DMS114 treated with DMSO at 0.1 percent for 48 hours (cell line): ENCODE measurements around the gene HYAL3.
"Not testable (repeated sequence)": the region's sequence is repeated elsewhere in the genome, so short reads cannot be mapped to it uniquely, and the experiment has no call there.

Experiments
- DNase-seq: peaks from one replicate; lab custom pipeline; 2025; ENCODE audit not compliant: unreplicated experiment; lab: John Stamatoyannopoulos, UW

The HYAL3 gene

DNA sequence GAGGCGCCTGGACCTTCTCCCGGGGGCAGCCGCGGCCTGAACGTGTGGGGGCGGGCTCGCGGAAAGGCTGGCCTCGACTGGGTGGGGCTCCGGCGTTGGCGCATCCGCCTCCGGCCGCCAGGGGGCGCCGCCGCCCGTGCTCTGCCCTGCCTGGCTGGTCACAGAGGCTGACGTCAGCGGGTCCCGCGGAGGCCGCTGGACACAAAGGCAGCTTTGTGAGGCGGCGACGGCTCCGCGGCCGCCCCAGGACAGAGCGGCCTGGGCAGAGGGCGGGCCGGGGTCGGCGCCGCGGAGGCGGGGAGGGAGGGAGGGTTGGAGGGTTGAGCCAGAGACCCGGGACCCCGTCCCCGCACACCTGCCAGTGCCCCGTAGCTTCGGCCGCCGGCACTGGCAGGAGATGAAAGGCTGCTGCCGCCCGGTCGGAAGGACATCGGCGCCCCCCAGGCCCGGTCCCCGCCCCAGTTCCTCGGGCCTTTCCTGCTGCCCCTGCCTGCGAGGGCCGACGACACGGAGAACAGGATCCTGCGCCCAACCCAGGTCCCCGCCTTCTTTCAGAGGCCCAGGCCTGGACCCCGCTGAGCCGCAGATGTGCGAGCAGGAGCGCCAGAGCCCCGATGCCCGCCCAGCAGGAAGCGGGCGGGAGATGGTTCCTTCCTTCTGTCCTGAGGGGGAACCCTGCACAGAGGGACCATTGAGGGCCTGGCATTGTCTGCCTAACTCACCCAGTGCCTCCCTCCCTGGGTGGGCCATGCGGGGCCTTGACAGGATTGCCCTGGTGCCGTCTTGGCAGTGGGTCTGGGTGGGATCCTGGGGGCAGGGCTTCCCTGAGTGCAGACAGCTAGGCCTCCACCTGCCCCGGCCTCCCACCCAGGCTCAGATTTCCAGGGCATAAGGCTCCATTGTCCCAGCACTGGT lies 38.9 kb downstream of the HYAL3 start:
- DNase-seq = peak; percentile 68

GRCh38 chr3:50259432-50260026 lies 39.7 kb downstream of the HYAL3 start:
- no peak for DNase-seq

DNA sequence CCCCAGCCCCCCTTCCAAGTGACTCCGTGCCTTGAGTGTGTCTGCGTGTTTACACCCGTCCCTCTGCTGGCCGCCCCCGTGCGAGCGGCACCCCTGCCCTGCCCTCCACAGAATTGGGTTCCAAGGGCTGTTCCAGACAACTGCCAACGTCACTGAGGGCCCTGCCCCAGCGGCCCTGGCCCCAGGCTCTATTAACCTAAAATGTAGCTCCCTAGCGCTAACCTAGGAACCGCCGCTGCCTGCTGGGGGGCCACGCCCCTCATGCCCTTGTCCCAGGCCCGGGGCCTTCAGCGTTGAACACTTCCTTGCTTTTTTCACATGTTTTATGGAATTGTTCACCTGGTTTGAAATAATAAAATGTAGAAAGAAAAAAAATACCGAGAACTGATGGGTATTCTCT lies 40.2 kb downstream of the HYAL3 start:
- no peak for DNase-seq

DNA sequence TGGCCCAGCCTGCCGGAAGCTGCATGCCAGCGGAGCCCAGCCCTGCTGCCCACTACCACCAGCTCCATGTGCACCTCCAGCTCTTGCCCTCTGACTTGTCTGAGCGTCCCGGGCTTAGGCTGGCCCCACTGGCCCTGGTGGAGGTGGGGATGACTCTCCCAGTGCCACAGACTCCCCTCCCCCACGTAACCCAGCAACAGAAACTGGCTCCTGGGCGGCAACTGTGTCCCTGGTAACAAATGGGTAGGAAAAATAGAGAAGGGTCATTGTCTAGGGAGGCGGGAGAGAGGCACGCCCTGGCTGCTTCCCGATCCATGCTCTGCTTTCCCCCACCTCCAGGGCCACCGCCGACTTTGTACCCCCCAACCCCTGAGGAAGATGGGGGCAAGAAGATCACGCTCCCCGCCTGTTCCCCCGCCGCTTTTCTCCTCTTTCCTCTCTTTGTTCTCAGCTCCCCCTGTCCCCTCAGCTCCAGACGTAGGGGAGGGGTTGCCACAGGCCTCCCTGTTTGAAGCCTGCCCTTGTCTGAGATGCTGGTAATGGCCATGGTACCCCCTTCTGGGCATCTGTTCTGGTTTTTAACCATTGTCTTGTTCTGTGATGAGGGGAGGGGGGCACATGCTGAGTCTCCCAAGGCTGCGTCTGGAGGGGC lies 41.0 kb downstream of the HYAL3 start:
- DNase-seq = no peak

DNA sequence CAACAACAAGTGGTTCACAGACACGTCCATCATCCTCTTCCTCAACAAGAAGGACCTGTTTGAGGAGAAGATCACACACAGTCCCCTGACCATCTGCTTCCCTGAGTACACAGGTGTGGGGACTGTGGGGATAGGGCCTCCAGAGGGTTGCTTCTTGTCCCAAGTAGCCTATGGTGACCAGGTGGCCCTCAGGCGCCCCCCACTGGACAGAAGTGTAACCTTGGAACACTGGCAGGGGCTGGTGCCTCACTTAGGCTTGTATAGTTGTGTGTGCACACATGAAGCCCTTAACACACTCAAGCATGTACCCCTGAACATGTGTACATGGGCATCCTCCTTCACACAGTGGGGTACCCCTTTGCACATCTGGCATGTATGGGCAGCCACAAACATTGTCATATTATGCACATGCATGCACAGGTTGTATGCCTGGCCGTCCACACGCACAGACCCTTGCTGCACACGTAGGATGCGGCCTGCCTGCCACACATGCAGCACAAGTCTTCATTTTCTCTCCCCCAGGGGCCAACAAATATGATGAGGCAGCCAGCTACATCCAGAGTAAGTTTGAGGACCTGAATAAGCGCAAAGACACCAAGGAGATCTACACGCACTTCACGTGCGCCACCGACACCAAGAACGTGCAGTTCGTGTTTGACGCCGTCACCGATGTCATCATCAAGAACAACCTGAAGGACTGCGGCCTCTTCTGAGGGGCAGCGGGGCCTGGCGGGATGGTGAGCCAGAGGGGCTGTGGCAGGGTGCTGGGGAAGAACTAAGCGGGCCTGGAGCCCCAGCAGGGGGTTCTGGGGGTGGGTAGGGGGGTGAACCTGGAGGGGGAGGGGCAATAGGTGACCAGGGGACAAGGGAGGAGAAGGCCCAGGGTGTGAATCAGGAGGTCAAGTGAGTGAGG lies 42.0 kb downstream of the HYAL3 start:
- peak; percentile 14 for DNase-seq

DNA sequence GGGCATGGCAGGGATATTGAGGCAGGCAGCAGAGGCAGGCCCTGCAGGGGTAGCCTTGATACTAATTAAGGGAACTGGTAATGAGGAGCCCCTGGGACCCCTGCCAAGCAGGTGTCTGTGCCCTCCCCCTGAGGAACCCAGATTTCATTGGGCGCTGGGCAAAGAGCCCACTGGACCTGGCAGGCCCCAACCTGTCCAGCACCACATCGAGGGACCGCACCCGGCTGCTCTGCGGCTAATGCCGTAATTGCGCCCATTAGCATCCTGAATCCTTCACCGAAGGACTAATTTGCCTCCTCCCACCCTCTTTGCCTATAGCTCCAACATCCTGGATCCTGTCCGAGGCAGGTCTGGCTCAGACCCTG lies 44.0 kb downstream of the HYAL3 start:
- DNase-seq = no peak

GRCh38 chr3:50254577-50255250 lies 44.5 kb downstream of the HYAL3 start:
- DNase-seq = no peak

GRCh38 chr3:50251220-50251619 lies 48.0 kb downstream of the HYAL3 start:
- DNase-seq = no peak

GRCh38 chr3:50250514-50250913 lies 48.7 kb downstream of the HYAL3 start:
- DNase-seq = no peak

DNA sequence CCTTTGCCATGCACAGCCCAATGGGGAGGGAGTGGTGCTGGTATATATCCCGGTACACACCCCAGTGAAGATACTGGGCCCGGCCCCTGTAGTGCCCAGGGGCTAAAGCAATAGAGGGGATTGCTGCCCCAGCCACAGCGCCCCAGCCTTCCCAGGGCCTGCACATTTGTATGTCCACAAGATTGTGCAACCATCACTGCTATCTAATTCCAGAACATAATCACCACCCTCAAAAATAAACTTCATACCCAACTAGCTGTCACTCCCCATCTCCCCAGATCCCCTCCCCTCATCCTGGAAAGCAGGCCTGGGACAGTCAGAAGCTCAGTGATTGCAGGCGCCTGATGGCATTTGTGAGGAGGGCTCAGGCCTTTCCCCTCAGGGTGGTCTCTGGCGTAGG lies 49.7 kb downstream of the HYAL3 start:
- no peak for DNase-seq

DNA sequence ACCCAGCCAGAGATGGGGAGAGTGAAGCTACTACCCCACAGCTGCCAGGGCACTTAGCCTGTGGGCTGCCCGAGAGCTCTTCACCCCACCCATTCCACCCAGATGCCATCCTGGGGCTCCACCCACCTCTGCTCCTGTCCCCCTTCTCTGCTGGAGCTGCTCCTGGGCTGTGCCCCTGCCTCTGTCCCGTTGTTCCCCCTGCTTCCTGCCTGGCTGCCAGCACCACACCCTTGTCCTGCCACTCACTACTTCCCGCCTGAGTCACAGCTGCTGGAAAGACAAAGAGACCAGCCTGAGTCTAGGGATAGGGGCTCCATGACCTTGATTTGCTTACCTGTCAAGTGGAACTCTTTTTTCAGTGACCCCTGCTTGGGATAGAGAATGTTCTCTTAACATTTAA lies 50.8 kb downstream of the HYAL3 start:
- DNase-seq = no peak

- no peak for DNase-seq
Measured at GRCh38 chr3:50246517-50246954, 52.7 kb downstream of the HYAL3 start.

- DNase-seq = peak; percentile 46
Measured at GRCh38 chr3:50245831-50246516, 53.2 kb downstream of the HYAL3 start.

DNA sequence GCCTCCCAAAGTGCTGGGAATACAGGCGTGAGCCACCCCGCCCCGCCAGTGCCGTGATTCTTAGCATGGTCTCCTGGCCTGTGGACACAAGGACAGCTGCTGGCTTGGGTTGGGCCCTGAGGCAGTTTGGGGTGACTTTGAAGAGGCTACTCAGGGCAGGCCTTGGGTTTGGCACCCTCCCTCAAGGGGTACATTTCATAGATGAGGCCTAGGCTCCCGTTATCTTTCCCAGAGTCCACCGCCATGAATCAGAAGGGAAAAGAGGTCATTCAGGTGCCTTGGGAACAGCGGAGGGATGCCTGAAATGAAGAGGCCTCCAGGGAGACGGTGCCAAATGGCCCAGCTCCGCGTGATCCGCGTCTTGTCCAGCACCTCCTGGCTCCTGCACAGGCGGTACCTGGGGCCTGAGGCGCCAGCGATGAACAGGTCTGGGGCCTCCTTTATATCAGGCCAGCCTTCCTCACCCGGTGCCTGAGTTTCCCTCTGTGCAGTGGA lies 53.9 kb downstream of the HYAL3 start:
- no peak for DNase-seq

- not testable (repeated sequence) for DNase-seq
Measured at GRCh38 chr3:50244813-50245212, 54.4 kb downstream of the HYAL3 start.

DNA sequence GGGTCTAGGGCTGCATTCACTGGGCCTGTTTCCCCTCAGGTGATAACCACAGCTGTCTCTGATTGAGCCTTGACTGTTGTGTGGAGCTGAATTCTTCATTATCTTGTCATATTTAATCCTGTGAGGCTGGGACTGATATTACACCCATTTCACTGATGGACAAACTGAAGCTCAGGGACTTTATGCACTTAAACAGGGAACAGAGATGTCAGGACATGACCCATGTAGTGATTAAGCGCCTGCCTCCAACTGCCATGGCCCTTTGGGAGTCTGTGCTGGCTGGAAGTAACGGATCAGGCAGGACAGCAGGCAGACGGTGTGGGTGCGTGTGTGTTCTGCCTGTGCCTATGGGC lies 55.7 kb downstream of the HYAL3 start:
- DNase-seq = no peak

- no peak for DNase-seq
Measured at GRCh38 chr3:50242851-50243542, 56.2 kb downstream of the HYAL3 start.
